Activated T-cell treated with anti-CD3 and anti-CD28 coated beads, Interleukin-2, amount 50 U/mL, for 48 hours (primary cell): ENCODE data around the gene PSD.

ENCODE experiments used
- DNase-seq, 2 experiments: peaks; one replicate each; pipeline ENCODE4 v3.0.0-alpha.2; 2020

Gene PSD

DNA sequence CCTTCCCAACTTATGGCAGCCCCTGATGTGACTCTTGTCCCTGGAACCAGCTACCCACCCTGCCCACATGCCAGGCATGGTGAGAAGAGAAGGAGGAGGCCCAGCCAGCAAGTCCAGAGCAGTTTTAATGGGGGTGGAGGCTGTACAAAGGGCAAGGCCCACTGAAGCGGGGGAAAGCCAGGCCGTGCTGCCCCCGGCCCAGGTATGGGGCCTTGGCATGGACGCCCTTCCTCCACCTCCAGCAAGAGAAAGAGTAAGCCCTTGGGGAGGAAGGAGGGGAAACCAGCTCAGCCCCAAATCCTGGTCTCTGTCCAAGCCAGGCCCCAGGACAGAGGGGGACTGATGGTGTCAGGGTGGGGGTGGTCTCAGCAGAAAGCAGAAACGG, 16.1 kb downstream of the PSD start:
- DNase-seq, result no peak

DNA sequence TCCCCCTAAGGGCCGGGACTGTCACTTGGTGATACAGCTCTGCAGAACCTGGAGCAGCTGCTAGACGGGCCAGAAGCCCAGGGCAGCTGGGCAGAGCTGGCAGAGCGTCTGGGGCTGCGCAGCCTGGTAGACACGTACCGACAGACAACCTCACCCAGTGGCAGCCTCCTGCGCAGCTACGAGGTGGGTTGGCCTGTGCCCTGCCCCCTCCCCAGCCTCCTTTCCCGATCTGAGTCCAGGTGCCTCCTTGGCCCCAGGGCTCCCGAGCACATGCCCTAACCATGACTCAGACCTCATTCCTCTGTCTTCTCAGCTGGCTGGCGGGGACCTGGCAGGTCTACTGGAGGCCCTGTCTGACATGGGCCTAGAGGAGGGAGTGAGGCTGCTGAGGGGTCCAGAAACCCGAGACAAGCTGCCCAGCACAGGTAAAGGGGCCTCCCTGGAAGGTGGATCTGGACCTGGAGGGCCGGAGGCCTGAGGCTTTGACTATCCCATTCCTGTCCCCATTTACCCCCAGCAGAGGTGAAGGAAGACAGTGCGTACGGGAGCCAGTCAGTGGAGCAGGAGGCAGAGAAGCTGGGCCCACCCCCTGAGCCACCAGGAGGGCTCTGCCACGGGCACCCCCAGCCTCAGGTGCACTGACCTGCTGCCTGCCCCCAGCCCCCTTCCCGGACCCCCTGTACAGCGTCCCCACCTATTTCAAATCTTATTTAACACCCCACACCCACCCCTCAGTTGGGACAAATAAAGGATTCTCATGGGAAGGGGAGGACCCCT, 16.7 kb downstream of the PSD start:
- DNase-seq, result no peak

DNA sequence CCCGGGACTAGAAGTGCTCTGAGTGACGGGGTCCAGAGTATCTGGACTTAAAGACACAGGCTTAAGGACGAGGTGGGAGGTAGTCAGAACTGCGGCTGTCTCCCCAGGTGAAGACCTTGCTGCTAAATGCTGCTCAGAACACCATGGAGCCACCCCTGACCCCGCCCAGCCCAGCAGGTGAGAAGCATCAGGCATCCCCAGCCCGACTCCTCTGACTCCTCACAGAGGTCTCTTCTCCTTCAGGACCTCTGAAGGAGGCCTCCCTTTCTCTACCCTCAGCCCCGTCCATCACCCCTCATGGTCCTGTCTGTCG, 17.3 kb downstream of the PSD start:
- no peak for DNase-seq

DNA sequence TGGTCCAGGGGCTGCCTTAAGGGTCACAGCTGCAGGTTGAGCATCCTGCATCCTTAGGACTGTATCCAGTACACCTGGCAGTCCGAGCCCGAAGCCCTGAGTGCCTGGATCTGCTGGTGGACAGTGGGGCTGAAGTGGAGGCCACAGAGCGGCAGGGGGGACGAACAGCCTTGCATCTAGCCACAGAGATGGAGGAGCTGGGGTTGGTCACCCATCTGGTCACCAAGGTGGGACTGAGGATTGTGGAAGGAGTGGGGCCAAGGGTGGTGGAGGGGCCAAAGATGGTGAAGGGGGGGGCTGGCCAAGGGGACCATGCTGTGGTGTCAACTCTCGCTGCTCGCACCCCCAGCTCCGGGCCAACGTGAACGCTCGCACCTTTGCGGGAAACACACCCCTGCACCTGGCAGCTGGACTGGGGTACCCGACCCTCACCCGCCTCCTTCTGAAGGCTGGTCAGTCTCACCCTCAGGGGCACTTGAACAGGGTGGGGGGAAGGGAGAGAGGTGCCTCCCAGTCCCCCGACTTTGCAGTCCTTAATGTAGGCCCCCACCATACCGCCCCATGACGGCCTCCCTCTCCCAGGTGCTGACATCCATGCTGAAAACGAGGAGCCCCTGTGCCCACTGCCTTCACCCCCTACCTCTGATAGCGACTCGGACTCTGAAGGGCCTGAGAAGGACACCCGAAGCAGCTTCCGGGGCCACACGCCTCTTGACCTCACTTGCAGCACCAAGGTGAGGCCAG, 17.8 kb downstream of the PSD start:
- no peak for DNase-seq

DNA sequence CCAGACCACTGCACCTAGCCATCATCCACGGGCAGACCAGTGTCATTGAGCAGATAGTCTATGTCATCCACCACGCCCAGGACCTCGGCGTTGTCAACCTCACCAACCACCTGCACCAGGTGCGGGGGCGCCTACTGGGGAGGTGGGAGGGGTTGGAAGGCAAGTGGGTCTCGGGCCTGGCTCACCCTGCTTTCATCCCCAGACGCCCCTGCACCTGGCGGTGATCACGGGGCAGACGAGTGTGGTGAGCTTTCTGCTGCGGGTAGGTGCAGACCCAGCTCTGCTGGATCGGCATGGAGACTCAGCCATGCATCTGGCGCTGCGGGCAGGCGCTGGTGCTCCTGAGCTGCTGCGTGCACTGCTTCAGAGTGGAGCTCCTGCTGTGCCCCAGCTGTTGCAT, 18.5 kb downstream of the PSD start:
- peak in 1 of 2 experiments; percentile 20 for DNase-seq

DNA sequence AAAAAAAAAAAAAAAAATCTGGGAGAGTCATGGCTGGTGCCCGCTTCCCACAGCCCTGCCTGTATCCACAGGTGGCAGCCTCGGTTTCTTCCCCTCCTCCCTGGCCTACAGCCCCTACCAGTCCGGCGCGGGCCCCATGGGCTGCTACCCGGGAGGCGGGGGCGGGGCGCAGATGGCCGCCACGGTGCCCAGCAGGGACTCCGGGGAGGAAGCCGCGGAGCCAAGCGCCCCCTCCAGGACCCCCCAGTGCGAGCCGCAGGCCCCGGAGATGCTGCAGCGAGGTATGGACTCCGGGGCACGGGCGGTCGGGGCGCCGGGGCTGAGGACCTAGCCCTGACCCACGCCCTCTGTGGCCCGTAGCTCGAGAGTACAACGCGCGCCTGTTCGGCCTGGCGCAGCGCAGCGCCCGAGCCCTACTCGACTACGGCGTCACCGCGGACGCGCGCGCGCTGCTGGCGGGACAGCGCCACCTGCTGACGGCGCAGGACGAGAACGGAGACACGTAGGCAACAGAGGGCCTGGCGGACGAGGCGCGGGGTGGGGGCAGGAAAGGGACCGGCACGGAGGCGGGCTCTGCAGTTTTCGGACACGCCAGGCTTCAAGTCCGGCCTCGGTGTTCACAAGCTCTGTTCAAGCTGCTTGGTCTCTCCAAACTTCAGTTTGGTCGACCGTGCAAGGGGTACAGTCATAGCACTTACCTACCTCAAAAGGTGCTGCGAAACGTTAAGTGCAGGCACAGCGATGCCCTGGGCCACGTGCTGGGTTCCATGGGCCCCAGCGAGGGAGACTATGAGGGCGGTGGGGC, 19.2 kb downstream of the PSD start:
- DNase-seq, result peak; percentile 93

DNA sequence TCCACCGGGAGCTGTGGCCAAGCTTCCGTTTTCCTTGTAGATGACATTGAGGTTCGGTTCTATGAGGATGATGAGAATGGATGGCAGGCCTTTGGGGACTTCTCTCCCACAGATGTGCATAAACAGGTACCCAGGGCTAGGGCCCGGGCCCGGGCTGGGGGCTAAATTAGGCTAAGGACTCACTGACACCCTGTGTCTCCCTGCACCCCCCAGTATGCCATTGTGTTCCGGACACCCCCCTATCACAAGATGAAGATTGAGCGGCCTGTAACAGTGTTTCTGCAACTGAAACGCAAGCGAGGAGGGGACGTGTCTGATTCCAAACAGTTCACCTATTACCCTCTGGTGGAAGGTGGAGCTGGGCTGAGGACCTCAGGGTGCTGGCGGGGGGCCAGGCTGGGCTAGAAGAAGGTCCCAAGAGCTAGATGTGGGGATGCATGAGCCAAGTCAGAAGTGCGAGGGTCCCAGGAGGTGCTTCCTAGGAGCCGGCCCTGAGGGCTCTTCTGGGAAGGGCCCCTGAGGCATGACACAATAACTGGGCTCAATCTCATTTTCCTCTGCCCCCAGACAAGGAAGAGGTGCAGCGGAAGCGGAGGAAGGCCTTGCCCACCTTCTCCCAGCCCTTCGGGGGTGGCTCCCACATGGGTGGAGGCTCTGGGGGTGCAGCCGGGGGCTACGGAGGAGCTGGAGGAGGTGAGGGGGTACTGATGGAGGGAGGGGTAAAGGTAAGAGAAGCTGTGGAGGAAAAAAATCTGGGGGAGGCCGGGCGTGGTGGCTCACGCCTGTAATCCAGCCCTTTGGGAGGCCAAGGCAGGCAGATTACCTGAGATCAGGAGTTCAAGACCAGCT, 20.2 kb downstream of the PSD start:
- no peak for DNase-seq

DNA sequence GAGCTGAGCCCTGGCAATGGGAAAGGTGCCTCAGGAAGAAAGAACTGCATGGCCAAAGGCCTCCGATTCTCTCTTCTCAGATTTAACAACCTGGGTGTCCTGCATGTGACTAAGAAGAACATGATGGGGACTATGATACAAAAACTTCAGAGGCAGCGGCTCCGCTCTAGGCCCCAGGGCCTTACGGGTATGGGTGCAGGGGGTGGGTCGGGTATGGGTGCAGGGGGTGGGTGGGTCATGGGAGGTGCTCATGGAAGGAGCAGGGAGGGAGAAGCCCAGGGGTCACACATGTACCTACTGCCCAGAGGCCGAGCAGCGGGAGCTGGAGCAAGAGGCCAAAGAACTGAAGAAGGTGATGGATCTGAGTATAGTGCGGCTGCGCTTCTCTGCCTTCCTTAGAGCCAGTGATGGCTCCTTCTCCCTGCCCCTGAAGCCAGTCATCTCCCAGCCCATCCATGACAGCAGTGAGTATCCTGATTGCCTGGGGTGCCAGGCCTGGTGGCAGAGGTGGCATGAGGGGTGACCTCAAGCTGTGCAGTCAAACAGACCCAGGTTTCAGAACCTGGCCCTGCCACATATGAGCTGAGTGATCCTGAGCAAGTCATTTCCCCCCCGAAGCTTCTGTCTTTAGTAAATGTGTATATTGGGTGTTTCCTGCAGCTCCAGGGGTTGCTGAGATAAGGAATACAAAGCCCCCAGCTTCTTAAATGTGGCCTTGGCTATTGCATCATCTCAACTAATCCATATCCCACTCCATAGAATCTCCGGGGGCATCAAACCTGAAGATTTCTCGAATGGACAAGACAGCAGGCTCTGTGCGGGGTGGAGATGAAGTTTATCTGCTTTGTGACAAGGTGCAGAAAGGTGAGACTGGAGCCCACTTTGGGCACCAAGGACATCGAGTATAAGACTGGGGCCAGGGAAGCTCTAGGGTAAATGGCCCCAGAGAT, 21.1 kb downstream of the PSD start:
- no peak for DNase-seq

DNA sequence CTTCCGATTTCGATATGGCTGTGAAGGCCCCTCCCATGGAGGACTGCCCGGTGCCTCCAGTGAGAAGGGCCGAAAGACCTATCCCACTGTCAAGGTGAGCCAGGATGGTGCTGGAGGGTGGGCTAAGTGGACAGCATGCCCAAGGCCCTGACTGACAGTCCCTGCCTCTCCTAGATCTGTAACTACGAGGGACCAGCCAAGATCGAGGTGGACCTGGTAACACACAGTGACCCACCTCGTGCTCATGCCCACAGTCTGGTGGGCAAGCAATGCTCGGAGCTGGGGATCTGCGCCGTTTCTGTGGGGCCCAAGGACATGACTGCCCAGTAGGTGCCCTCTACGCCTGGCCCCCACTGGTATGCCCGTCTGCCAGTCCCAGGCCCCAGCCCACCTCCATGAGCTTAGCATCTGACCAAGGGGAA, 21.8 kb downstream of the PSD start:
- DNase-seq, result no peak

DNA sequence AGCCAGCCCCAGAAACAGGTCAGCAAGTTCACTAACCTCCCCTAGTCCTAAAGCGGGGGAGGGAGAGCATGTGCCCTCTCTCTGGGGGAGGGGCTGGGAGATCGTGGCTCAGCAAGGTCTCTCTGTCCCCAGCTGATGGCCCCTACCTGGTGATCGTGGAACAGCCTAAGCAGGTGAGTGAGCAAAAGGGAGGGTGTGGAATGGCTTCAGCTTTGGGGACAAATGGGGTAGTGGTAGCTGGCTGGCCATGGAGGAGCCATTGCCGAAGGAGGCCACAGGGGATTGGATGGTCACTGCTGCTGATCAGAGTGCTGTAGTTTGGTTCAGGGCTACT, 22.3 kb downstream of the PSD start:
- DNase-seq, result no peak

DNA sequence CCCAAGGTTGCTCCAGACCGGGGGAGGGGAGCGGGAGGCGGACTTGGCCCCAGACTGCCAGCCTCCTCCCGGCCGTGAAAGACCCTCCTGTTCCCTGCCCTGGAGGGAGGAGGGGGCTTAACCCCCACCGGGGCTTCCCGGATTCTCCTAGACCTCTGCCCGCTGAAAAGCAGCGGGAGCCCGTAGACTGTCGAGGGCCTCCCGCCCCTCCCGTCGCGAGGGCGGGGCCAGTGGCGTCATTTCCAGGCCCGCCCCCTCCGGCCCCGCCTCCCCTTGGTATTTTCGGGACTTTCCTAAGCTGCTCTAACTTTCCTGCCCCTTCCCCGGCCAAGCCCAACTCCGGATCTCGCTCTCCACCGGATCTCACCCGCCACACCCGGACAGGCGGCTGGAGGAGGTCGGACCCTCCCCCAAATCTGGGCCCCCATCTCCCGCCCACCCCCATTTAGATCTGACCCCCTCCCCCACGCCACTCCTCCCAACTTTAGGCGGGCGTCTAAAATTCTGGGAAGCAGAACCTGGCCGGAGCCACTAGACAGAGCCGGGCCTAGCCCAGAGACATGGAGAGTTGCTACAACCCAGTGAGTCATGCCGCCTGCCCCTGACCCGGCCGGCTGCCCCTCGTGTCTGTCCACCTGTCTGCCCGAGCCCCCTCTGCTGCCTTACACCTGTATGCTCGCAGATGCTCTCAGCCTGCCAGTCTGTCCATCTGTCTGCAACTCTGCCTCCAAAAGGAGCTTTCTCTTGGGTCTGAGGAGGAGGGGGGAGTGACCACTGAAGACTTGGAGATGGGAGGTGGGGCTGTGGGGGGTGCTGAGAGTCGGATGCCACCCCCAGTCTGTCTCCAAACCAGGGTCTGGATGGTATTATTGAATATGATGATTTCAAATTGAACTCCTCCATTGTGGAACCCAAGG, 22.9 kb downstream of the PSD start, which contains the start of gene NFKB2:
Gene NFKB2 (plus strand): TSS at position 306 of the 917 bp plus-strand sequence. CDS start 255 bp downstream, at position 561.
- DNase-seq, result peak; percentile 95 to 96

DNA sequence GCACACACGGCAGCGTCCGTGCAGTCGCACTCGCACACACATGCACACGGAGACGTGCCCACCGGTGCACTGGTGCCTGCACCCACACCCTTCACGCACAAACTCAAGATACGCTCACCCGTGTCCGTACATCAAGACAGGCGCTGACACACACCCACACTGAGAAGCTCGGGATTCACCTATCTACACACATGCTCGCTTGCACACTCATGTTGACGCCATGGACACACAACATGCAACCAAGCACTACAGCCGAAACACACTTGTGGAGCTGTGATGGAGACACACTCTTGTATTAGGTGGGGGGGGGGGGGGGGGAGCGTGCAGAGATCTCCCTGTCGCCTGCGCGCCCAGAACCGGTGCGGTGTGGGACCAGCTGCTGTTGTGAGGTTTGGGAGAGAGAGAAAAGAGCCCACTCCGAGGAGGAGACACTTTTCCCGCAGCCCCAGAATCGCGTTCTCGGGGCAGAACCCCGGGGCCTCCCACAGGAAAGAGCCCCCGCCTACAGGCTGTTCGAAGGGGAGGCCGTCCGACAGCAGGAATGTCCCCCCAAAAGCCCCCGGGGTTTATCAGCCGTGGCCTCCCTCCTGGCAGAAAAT, 23.7 kb downstream of the PSD start:
- peak in 1 of 2 experiments; percentile 81 for DNase-seq

DNA sequence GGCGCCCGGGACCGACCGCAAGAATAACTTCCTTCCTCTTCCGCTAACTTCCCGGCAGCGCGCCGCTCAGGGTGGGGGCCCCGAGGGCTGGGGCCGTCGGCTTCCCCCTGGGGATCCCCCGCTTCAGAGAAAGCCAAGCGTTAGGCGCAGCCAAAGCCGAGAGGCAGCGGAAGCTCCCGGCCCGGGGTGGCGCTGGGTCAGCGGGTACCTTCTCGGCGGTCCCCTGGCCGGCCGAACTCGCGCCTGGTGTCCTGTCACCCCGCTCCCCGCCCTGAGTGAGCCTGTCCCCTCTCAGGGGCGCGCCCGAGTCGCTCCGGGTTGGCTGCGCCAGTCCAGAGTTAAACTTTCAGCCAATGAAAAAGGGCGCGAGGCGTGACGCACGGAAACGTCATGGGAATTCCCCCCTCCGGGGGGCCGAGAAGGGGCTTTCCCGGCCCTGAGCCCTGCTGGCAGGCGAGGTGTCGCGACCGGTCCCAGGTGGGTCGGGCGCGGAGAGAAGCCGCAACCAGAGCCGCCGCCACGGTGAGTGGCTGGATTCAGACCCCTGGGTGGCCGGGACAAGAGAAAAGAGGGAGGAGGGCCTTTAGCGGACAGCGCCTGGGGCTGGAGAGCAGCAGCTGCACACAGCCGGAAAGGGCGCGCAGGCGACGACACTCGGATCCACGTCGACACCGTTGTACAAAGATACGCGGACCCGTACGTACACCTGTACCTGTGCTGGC, 24.3 kb downstream of the PSD start:
- peak; percentile 99 for DNase-seq

DNA sequence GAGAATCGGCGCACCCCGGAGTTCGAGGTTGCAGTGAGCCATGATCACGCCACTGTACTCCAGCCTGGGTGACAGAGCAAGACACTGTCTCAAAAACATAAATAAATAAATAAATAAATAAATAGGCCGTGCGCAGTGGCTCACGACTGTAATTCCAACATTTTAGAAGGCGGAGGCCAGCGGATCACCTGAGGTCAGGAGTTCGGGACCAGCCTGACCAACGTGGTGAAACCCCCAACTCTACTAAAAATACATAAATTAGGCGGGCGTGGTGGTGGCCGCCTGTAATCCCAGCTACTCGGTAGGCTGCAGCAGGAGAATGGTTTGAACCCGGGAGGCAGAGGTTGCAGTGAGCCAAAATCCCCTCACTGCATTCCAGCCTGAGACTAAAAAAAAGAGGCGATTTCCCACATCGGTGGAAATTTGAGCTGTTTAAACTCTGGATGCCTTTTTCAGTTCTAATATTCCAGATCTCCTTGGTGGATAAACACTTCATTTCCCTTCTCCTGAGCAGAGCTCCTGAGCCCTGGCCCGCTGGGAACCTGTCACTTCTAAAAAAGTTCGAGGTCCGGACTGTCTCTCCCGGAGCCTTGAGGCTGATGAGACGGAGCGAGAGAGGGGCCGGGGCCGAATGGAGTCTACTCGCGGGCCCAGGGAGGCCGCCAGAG, 25.0 kb downstream of the PSD start:
- no peak for DNase-seq

DNA sequence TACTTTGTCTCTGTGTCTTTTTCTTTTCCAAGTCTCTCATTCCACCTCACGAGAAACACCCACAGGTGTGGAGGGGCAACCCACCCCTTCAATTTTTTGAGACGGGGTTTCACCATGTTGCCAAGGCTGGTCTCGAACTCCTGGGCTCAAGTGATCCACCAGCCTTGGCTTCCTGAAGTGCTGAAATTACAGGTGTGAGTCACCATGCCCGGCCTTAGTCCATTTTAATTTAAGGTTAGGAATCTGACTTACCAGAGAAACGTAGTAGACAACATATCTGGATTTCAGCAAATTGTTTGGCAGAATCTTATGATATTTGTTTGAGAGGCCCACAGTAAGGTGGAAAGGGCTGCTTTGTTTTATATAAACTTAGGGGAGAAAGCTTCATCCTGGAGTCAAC, 26.3 kb downstream of the PSD start:
- DNase-seq, result no peak

DNA sequence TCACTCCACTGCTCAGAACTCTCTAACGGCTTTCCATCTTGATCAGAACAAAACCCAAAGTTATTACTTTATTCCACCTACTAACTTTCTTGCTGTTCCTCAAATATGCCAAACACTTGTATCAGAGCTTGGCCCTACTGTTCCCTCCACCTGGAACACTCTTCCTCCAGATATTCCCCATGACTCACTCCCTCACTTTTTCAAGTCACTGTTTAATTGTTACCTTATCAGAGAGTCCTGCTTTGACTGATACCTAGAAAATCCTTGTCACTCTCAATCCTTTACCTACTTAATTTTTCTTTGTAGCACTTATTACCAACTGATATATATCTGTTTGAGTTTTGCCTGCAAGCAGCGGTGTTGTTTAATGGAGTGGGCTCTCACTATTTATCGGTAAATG, 28.7 kb downstream of the PSD start:
- no peak for DNase-seq

DNA sequence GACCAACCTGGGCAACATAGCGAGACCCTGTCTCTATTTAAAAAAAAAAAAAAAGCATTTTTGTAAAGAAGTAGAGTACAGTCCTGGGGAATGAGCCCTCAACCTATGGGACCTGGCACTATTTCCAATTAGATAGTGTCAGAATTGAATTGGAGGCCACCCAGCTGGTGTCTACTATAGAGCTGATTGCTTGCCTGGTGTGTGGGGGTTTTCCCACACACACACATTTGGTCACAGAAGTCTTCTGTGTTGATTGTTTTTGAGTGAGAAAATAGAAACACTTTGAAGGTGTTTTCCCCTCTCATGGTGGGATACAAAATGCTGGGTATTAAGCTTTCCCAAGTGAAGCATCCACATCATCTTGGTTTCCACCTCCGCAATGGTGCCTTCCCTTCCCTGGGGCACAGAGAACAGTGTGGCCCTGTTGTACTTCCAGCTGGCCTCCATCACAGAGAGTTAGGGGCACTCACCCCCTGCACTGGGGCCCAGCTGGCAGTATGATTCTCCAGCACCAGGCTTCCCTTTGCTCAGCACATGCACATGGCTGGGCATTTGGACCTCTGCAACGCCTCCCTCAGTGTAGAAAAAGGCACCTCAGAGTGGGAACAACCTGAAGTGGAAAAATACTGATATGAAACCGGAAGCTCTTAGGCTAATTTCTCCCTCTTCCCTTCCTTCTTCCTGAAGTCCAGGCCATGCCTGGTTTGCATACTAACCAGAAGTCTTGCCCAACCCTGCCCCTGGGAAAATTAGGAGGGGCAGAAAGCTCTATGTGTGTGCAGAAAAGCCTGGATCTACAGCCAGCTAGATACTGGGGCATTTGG, 33.8 kb downstream of the PSD start:
- DNase-seq, result no peak

DNA sequence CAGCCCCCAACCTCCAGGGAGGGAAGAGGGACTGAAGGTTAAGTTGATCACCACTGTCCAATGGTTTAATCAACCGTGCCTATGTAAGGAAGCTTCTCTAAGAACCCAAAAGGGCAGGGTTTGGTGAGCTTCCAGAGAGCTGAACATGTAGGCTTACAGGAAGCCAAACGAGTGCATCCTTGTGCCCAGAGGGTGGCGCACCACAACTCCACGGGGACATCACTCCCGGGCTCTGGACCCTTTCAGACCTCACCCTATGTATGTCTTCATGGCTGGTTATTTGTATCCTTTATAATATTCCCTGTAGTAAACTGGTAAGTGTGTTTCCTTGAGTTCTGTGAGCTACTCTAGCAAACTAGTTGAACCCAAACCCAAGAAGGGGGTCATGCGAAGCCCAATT, 34.5 kb downstream of the PSD start:
- no peak for DNase-seq
